ENCODE results near the gene RHBDD1.

The RHBDD1 gene

GRCh38 chr2:226845386-226846116, 9.7 kb downstream of the RHBDD1 start:
- DNase-seq (ENCODE audit: low read depth in 2 of 2): no peak

GRCh38 chr2:226847090-226847489, 11.2 kb downstream of the RHBDD1 start:
- DNase-seq (ENCODE audit: low read depth in 2 of 2): no peak

- DNase-seq (ENCODE audit: low read depth in 2 of 2): no peak
These were observed 11.7 kb downstream of the RHBDD1 start for GRCh38 chr2:226847511-226847910.

GRCh38 chr2:226849349-226849748, 13.5 kb downstream of the RHBDD1 start:
- DNase-seq (ENCODE audit: low read depth in 2 of 2): no peak

GRCh38 chr2:226850024-226850423, 14.2 kb downstream of the RHBDD1 start:
- DNase-seq (ENCODE audit: low read depth in 2 of 2): no peak

GRCh38 chr2:226855787-226856186, 19.9 kb downstream of the RHBDD1 start:
- DNase-seq (ENCODE audit: low read depth in 2 of 2): no peak

GRCh38 chr2:226860087-226860486, 24.2 kb downstream of the RHBDD1 start:
- DNase-seq (ENCODE audit: low read depth in 2 of 2): no peak

- no peak for DNase-seq (ENCODE audit: low read depth in 2 of 2)
These were observed 26.8 kb downstream of the RHBDD1 start for GRCh38 chr2:226862623-226863022.

- DNase-seq (ENCODE audit: low read depth in 2 of 2): no peak
These were observed 29.4 kb downstream of the RHBDD1 start for GRCh38 chr2:226865273-226865672.

GRCh38 chr2:226865710-226866109, 29.9 kb downstream of the RHBDD1 start:
- DNase-seq (ENCODE audit: low read depth in 2 of 2): no peak

- DNase-seq (ENCODE audit: low read depth in 2 of 2): no peak
These were observed 32.7 kb downstream of the RHBDD1 start for GRCh38 chr2:226868331-226869162.

- no peak for DNase-seq (ENCODE audit: low read depth in 2 of 2)
These were observed 33.5 kb downstream of the RHBDD1 start for GRCh38 chr2:226869371-226869770.

- no peak for DNase-seq (ENCODE audit: low read depth in 2 of 2)
These were observed 37.3 kb downstream of the RHBDD1 start for GRCh38 chr2:226873051-226873620.

- no peak for DNase-seq (ENCODE audit: low read depth in 2 of 2)
These were observed 38.0 kb downstream of the RHBDD1 start for GRCh38 chr2:226873826-226874225.

- no peak for DNase-seq (ENCODE audit: low read depth in 2 of 2)
These were observed 38.9 kb downstream of the RHBDD1 start for GRCh38 chr2:226874749-226875148.

GRCh38 chr2:226875438-226876225, 39.8 kb downstream of the RHBDD1 start:
- DNase-seq (ENCODE audit: low read depth in 2 of 2): no peak

- no peak for DNase-seq (ENCODE audit: low read depth in 2 of 2)
These were observed 41.6 kb downstream of the RHBDD1 start for GRCh38 chr2:226877491-226877890.

GRCh38 chr2:226881287-226881686, 45.4 kb downstream of the RHBDD1 start:
- no peak for DNase-seq (ENCODE audit: low read depth in 2 of 2)

GRCh38 chr2:226882606-226883005, 46.8 kb downstream of the RHBDD1 start:
- DNase-seq (ENCODE audit: low read depth in 2 of 2): no peak

GRCh38 chr2:226883296-226883795, 47.5 kb downstream of the RHBDD1 start:
- no peak for DNase-seq (ENCODE audit: low read depth in 2 of 2)

- no peak for DNase-seq (ENCODE audit: low read depth in 2 of 2)
These were observed 48.3 kb downstream of the RHBDD1 start for GRCh38 chr2:226884166-226884565.

Data from stimulated activated CD4-positive, alpha-beta T cell treated with anti-CD3 and anti-CD28 coated beads, Interleukin-1b, Interleukin-23, amount 100 ng/mL, for 1 hour (primary cell).